22Rv1 (cell line): Measurements from ENCODE around the gene PTPRC.

ENCODE experiments used
- H3K27ac ChIP-seq: fragments of 450-650 bp; 2 replicates; pipeline ENCODE4 v1.5.1; 2017
- CTCF ChIP-seq: fragments of 450-650 bp; IDR thresholded peaks from 2 replicates; pipeline ENCODE4 v1.5.1; 2017; ENCODE audit warnings: mild to moderate bottlenecking
- ZFX ChIP-seq: fragments of 450-650 bp; IDR thresholded peaks from 2 replicates; pipeline ENCODE4 v1.6.1; 2017; ENCODE audit warnings: antibody characterized with exemption, borderline replicate concordance

The PTPRC gene

GRCh38 chr1:198717510-198717909, 78.7 kb downstream of the PTPRC start:
- H3K27ac ChIP-seq = no peak overlapping the region
- no peak for TF ChIP-seq CTCF
- no peak for TF ChIP-seq ZFX

DNA sequence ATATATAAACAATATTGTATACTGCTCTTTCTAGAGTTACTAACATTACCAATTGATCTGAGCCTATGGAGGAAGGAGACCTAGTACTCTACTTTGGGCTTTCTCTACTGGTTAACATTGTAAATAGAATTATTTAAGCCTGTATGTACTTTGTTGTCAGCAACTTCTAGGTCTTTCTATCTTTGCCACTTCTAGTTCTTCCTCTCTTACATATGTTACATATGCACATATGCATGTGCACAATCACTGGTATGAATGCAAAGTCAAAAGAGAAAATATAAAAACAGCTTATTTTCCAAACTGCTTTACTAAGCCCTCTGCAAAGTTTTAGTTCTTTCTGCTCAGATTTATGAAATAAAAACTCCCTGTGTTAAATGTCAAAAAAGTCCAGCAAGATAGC, 84.3 kb downstream of the PTPRC start:
- TF ChIP-seq ZFX = no peak
- TF ChIP-seq CTCF = no peak
- H3K27ac ChIP-seq = no peak overlapping the region

GRCh38 chr1:198725090-198725489, 86.2 kb downstream of the PTPRC start:
- TF ChIP-seq CTCF (no peak), ZFX (no peak)

DNA sequence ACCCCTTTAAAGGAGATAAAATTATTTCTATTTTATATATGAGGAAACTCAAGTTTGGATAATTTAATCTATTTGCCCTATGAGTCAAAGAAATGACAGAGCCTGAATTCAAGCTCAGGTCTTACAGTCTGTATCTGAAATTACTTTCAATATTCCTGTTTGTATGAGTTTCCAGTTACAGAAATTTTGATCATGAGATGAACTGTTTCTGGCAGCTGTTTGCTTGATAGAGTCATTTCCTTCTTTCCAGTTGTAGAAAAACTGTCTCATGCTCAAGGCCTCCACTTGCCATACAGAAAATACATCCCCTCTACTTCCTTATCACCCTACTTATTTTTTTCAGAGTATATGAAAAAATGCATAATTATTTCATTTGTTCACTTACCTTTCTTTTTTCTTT, 87.6 kb downstream of the PTPRC start:
- no peak overlapping the region for H3K27ac ChIP-seq
- TF ChIP-seq CTCF = no peak
- TF ChIP-seq ZFX = no peak

More at GRCh38 chr1:198725090-198725489, 86.2 kb downstream of the PTPRC start:
- H3K27ac ChIP-seq = no peak overlapping the region

DNA sequence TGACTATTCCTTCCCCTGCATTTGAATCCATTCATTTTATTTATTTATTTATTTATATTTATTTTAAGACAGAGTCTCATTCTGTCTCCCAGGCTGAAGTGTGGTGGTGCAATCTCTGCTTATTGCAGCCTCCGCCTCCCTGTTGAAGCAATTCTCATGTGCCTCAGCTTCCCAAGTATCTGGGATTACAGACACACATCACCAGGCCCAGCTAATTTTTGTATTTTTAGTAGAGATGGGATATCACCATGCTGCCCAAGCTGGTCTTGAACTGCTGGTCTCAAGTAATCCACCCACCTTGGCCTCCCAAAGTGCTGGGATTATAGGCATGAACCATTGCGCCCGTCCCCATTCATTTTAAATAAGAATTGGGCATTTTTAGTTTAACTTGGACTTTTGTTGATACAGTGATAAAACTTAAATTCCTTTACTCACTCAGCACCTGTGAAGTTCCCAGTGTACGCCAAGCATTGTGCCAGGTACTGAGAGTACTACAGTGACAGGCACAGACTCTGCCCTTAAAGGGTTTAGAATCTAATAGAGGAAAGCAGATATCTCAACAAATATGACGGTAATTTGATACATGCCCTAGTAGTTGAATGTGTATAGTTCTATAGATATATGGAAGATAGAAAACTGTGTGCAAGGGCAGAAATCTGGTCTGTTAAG, 90.5 kb downstream of the PTPRC start:
- TF ChIP-seq ZFX (no peak), CTCF (no peak)
- no peak overlapping the region for H3K27ac ChIP-seq

DNA sequence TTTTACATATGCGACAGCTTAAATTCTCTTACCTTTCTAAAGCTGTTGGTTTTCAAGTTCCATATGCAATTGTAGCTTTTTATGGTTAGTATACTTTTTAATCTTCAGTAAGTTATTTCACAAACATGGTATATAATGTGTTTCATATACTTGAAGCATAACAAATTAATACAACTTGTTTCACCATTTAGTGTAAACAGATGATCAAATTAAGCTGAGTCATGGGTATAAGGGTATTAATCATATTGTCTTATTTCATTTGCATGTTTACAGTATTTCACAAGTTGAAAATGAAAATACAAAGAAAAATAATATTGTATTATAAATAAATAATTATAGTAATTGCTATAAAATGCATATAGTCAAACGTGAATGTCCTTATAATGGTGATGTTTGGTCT, 92.1 kb downstream of the PTPRC start:
- TF ChIP-seq ZFX (no peak), CTCF (no peak)
- no peak overlapping the region for H3K27ac ChIP-seq

- no peak overlapping the region for H3K27ac ChIP-seq
- no peak for TF ChIP-seq CTCF
- TF ChIP-seq ZFX = no peak
Observed at GRCh38 chr1:198734323-198735008, 95.6 kb downstream of the PTPRC start.
